ENCODE results near the gene CSTPP1. TPM values are rescaled to one million over a fixed set of nuclear protein-coding genes. Genes with fewer than 3 reads are reported as not detected.

The CSTPP1 gene
- polyA plus RNA-seq, 1 donor (not counting 4 experiments of a cell fraction or from before 2014, with no cell fraction given) = 20.0 TPM

GRCh38 chr11:47144541-47144940 lies 208.0 kb downstream of the CSTPP1 start:
- FAIRE-seq (no peak), DNase-seq (ENCODE audit: low read depth, low spot score) (no peak)
- Histone ChIP-seq H3K9ac (ENCODE audit: control insufficient read depth, extremely low read depth, insufficient read depth, low read length) (no peak overlapping the region), H3K4me3 (ENCODE audit: control insufficient read depth in 2 of 3, extremely low read depth in 1 of 3, insufficient read depth in 2 of 3, low read depth in 1 of 3, low read length in 3 of 3) (no peak overlapping the region), H4K20me1 (ENCODE audit: control insufficient read depth, extremely low read depth, insufficient read depth, low read length) (no peaks in the 10 kb centered on the region), H2AFZ (ENCODE audit: control insufficient read depth, low read length) (no peak overlapping the region), H3K9me1 (ENCODE audit: control insufficient read depth, extremely low read depth, insufficient read depth, low read length) (no peaks in the 10 kb centered on the region), H3K4me1 (ENCODE audit: control insufficient read depth, extremely low read depth, insufficient read depth, low read length) (peaks cover 11% of the 10 kb centered on the region), H3K27ac (ENCODE audit: control insufficient read depth, insufficient read depth, low read length) (no peak overlapping the region), H3K79me2 (ENCODE audit: control insufficient read depth, insufficient read depth, low read length) (no peaks in the 10 kb centered on the region), H3K9me3 (ENCODE audit: control insufficient read depth, low read depth, low read length) (no peaks in the 10 kb centered on the region), H3K36me3 (ENCODE audit: control insufficient read depth in 2 of 2, extremely low read depth in 1 of 2, insufficient read depth in 2 of 2, low read length in 2 of 2) (peaks cover 0 to 2% of the 10 kb centered on the region in 2 experiments), H3K27me3 (ENCODE audit: control insufficient read depth, extremely low read depth, insufficient read depth, low read length) (no peaks in the 10 kb centered on the region), H3K4me2 (ENCODE audit: control insufficient read depth, extremely low read depth, insufficient read depth, low read depth, low read length) (no peak overlapping the region)
- dilution Hi-C loops (cut with MboI; ENCODE audit: extremely low pct_ligation_motif_present, low sequenced_read_pairs) = no loop called here
- no peak for TF ChIP-seq EZH2 (IDR thresholded peaks at IDR 0.05; ENCODE audit: low read length)

GRCh38 chr11:47147250-47147649 lies 210.7 kb downstream of the CSTPP1 start:
- H3K4me1 ChIP-seq (ENCODE audit: control insufficient read depth, extremely low read depth, insufficient read depth, low read length) = peaks cover 11% of the 10 kb centered on the region
- H3K27me3 ChIP-seq (ENCODE audit: control insufficient read depth, extremely low read depth, insufficient read depth, low read length) = no peaks in the 10 kb centered on the region
- TF ChIP-seq EZH2 (IDR thresholded peaks at IDR 0.05; ENCODE audit: low read length) = no peak
- TF ChIP-seq CTCF (optimal IDR thresholded peaks at IDR 0.05 in 1 of 3, IDR thresholded peaks at IDR 0.05 in 1 of 3, conservative IDR thresholded peaks at IDR 0.05 in 1 of 3; ENCODE audit: extremely low read depth in 1 of 3, insufficient read depth in 2 of 3, low read length in 3 of 3) = no peak
- no peak overlapping the region for H3K9ac ChIP-seq (ENCODE audit: control insufficient read depth, extremely low read depth, insufficient read depth, low read length)
- peaks cover 3% of the 10 kb centered on the region for H3K9me1 ChIP-seq (ENCODE audit: control insufficient read depth, extremely low read depth, insufficient read depth, low read length)
- FAIRE-seq = no peak
- DNase-seq (ENCODE audit: low read depth, low spot score) = no peak
- no peak overlapping the region for H3K4me3 ChIP-seq (ENCODE audit: control insufficient read depth in 2 of 3, extremely low read depth in 1 of 3, insufficient read depth in 2 of 3, low read depth in 1 of 3, low read length in 3 of 3)
- H3K4me2 ChIP-seq (ENCODE audit: control insufficient read depth, extremely low read depth, insufficient read depth, low read depth, low read length) = no peak overlapping the region
- H3K27ac ChIP-seq (ENCODE audit: control insufficient read depth, insufficient read depth, low read length) = no peak overlapping the region
- no peak overlapping the region for H2AFZ ChIP-seq (ENCODE audit: control insufficient read depth, low read length)
- no peaks in the 10 kb centered on the region for H4K20me1 ChIP-seq (ENCODE audit: control insufficient read depth, extremely low read depth, insufficient read depth, low read length)
- H3K9me3 ChIP-seq (ENCODE audit: control insufficient read depth, low read depth, low read length) = no peaks in the 10 kb centered on the region
- no peaks in the 10 kb centered on the region for H3K79me2 ChIP-seq (ENCODE audit: control insufficient read depth, insufficient read depth, low read length)
- H3K36me3 ChIP-seq (ENCODE audit: control insufficient read depth in 2 of 2, extremely low read depth in 1 of 2, insufficient read depth in 2 of 2, low read length in 2 of 2) = peaks cover 0 to 2% of the 10 kb centered on the region in 2 experiments
- dilution Hi-C loops (cut with MboI; ENCODE audit: extremely low pct_ligation_motif_present, low sequenced_read_pairs) = no loop called here

- TF ChIP-seq CTCF (optimal IDR thresholded peaks at IDR 0.05 in 1 of 3, IDR thresholded peaks at IDR 0.05 in 1 of 3, conservative IDR thresholded peaks at IDR 0.05 in 1 of 3; ENCODE audit: extremely low read depth in 1 of 3, insufficient read depth in 2 of 3, low read length in 3 of 3) = no peak
- TF ChIP-seq EZH2 (IDR thresholded peaks at IDR 0.05; ENCODE audit: low read length) = no peak
- dilution Hi-C loops (cut with MboI; ENCODE audit: extremely low pct_ligation_motif_present, low sequenced_read_pairs) = no loop called here
- Histone ChIP-seq H3K27ac (ENCODE audit: control insufficient read depth, insufficient read depth, low read length) (no peak overlapping the region), H2AFZ (ENCODE audit: control insufficient read depth, low read length) (no peak overlapping the region), H3K9me3 (ENCODE audit: control insufficient read depth, low read depth, low read length) (no peaks in the 10 kb centered on the region), H3K4me2 (ENCODE audit: control insufficient read depth, extremely low read depth, insufficient read depth, low read depth, low read length) (no peak overlapping the region), H3K9ac (ENCODE audit: control insufficient read depth, extremely low read depth, insufficient read depth, low read length) (no peak overlapping the region), H3K4me1 (ENCODE audit: control insufficient read depth, extremely low read depth, insufficient read depth, low read length) (peaks cover 10% of the 10 kb centered on the region), H4K20me1 (ENCODE audit: control insufficient read depth, extremely low read depth, insufficient read depth, low read length) (no peaks in the 10 kb centered on the region), H3K9me1 (ENCODE audit: control insufficient read depth, extremely low read depth, insufficient read depth, low read length) (peaks cover 3% of the 10 kb centered on the region), H3K79me2 (ENCODE audit: control insufficient read depth, insufficient read depth, low read length) (no peaks in the 10 kb centered on the region), H3K27me3 (ENCODE audit: control insufficient read depth, extremely low read depth, insufficient read depth, low read length) (no peaks in the 10 kb centered on the region), H3K4me3 (ENCODE audit: control insufficient read depth in 2 of 3, extremely low read depth in 1 of 3, insufficient read depth in 2 of 3, low read depth in 1 of 3, low read length in 3 of 3) (no peak overlapping the region), H3K36me3 (ENCODE audit: control insufficient read depth in 2 of 2, extremely low read depth in 1 of 2, insufficient read depth in 2 of 2, low read length in 2 of 2) (peaks cover 0 to 2% of the 10 kb centered on the region in 2 experiments)
- FAIRE-seq (no peak), DNase-seq (ENCODE audit: low read depth, low spot score) (no peak)
Measured at GRCh38 chr11:47147681-47148080, 211.1 kb downstream of the CSTPP1 start.
